Activated CD4-positive, CD25-positive, alpha-beta regulatory T cell treated with anti-CD3 and anti-CD28 coated beads, Interleukin-2, amount 50 U/mL, for 24 hours (primary cell): ENCODE results near the gene COG1.

Experiments
- ATAC-seq, 2 donors: fragments of 150-1000 bp; cut with Tn5 transposase; one replicate each; pipeline ENCODE4 v1.10.0; 2021; ENCODE audit warnings: mild to moderate bottlenecking in 1 of 2, moderate library complexity in 1 of 2

COG1 gene

DNA sequence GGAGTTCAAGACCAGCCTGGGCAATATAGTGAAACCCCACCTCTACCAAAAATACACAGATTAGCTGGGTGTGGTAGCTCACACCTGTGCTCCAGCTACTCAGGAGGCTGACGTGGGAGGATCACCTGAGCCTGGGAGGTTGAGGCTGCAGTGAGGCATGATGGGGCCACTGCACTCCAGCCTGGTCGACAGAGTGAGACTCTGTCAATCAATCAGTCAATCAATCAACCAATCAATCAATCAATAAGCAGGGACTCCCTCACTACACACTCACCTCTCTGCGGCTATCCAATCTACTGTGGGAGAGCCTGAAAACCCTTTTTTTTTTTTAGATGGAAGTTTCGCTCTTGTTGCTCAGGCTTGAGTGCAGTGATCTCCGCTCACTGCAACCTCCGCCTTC, 37.2 kb downstream of the COG1 start:
- no peak for ATAC-seq

DNA sequence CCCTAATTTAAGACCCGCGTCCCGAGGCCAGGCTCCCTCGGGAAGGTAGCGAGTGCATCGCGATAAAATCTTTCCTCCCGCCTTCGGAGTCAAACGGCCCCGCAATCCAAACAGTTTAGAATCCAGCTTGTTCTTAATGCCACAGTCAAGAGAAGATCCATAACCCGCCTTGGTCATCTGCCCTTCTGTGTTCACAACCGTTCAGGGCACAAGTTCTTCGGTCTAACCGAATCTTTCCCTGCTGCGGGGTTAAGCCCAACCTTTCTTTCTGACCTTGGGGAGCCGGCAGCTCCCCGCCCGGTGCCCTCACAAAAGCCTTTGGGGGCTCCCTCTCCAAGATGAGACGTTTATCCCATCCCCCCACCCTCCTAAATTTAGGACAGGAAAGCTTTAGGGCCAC, 38.5 kb downstream of the COG1 start:
- no peak for ATAC-seq

DNA sequence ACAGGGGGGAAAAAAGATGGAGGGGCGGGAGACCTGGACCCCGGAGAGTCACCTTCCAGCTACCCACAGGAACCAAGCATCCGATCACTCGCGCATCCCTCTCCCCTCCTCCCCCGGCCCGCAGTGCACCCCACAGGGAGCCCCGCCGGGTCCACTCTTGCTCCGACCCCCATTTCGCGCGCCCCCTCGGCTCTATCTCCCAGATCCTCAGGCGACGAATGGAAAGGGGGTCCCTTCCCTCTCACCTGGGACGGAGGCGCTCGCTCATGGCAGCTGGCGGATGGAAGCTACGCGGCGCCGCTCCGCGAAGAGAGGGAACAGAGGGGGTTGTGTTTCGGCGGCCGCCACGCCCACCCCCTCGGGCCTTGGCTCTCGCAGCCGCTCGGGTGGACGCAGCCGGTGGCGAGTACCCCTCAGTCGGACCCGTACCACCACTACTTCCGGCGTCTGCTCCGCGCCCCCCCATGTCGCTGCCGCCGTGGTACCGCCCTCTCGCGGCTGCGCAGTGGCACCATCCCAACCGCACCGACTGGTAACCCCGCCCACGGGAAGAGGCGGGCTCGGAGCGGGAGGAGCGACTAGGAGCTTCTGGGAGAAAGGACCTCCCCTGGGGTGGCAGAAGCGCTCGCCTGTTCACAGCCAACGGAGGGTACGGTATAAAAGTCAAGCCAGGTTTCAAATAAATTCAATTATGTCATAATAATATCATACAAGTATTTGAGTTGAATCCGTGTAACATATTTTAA, 39.2 kb downstream of the COG1 start:
- peak; percentile 84 to 87 for ATAC-seq

DNA sequence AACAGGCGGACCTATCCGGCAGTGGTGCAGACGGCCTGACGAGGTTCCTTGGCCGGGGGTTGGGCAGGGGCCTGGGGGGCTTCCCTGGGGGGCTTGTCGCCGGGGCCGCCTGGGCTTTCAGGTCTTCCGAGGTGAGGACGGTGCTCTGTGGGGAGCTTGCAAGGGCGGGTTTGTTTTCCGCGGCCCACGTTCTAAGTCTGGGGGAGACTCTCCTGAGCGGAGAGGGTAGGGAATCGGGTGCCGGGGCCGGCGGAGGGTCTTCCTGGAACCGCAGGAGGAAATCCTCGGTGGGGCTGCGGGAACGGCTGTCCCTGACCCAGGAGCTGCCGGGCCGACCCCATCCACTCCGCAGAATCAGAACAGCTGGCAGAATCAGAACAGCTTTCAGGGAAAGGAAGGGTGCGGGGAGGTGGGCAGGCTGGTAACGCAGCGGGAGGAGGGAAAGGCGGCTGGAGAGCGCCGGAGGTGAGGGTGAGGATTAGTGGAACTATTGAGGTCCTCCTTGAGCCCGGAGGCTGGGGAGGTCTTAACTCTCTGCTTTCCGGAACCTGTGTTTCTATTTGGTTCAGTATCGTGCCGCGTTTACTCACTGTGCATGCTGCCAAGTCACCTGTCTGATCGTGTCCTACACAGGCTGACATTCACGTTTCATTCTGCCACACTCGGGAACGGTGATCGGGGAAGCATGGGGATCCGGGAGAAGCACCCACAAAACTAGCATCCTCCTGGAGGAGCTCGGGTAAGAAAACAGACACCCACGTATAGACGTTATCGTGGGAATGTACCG, 39.9 kb downstream of the COG1 start:
- peak; percentile 36 to 38 for ATAC-seq

DNA sequence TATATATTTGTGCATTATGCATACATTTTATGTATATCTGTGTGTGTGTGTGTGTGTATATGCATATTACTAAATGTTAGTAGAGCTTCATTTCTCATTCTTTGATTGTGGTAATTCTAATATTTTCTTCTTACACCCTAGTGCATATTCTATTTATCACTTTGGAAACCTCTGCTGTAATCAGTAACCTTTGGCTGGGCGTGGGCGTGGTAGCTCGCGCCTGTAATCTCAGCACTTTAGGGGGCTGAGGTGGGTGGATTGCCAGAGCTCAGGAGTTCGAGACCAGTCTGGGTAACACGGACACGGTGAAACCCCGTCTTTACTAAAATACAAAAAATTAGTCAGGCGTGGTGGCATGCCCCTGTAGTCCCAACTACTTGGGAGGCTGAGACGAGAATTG, 41.9 kb downstream of the COG1 start:
- ATAC-seq: no peak

DNA sequence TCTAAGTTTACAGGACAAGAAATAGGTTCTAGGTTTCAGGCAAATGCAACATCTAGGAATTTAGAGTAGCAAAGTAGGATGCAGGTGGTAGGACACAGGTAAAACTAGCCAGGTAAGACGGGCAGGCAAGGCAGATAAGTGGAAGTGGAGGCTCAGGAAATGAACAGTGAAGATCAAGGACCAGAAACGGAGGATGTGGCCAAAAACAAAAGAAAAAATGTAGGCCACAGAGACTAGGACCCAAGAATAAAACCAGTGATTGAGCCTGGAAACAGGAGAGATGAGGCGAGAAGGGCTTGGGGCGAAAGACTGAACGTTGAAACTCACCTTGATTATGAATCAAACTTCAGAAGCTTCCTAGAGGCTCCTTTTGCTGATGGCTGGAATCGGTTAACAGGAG, 44.9 kb downstream of the COG1 start:
- ATAC-seq: no peak

DNA sequence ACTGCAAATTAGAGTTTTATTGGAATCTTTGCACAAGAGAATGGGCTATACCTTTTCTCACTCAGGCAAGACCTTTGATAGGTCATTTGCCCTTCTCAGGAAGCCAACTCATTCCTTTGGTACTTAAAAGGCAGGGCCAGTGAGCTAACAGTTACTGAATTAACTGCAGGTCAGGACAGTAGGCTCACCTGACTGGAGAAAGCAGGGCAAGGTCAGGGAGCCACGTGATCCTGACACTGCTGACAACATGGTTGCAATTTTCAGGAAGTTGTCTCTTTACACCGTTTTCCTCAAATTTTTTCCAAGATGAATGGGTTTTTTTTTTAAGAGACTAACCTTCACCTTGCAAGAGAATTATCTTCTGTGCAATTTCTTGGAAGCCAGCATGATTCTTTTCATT, 47.7 kb downstream of the COG1 start:
- no peak for ATAC-seq

DNA sequence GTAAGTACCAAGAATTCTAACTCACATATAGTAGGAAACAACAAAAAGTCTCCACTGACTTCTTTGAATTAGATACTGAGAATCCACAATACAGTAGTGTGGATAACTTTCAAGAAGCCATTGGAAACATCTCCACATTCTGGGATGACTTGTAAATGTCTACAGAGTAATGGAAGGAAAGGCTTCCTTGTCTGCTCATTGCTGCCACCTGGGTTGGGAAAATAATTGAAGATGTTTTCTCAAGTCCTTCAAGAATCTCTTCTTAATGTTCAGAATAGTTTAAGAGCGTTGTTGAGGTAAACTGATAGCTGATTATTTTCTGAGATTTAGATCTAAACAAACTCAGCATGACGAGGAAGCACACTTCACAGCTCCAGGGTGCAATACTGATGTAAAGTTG, 54.9 kb downstream of the COG1 start:
- ATAC-seq: no peak

DNA sequence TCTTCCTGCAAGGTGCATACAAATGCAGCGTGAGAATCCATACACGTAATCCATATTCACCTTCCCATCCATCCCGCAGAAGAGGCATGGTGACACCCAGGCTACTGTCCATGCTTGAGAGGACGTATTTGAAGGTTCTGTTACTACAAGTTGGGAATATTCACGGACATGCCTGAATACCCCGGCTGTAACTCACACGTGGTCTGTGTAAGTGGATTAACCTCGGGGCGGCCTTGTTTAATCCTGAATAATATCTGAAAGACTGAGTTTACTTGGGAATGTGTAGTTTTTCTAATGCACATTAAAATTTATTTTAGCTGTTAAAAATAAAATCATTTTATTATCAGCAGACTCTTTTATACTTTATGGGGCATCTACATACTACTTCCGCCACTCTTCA, 55.7 kb downstream of the COG1 start:
- ATAC-seq: no peak

DNA sequence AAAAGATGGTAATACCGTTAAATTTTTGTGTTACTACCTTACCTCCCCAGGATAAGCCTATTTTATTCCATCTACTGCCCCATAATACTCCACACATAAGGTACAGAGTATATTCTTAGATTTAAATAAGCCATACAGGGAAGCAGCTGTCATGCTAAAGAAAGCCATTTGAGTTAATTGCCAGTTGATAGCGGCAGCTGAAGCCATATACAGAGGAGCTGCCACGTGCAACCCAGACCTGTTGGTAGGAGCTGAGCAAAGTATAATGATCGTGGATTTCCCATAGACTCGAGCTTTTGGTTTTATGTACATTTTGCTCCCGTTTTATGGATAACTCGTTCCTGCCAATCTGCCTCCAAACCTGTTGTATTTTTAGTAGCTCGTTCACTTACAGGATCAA, 56.8 kb downstream of the COG1 start:
- ATAC-seq: no peak

DNA sequence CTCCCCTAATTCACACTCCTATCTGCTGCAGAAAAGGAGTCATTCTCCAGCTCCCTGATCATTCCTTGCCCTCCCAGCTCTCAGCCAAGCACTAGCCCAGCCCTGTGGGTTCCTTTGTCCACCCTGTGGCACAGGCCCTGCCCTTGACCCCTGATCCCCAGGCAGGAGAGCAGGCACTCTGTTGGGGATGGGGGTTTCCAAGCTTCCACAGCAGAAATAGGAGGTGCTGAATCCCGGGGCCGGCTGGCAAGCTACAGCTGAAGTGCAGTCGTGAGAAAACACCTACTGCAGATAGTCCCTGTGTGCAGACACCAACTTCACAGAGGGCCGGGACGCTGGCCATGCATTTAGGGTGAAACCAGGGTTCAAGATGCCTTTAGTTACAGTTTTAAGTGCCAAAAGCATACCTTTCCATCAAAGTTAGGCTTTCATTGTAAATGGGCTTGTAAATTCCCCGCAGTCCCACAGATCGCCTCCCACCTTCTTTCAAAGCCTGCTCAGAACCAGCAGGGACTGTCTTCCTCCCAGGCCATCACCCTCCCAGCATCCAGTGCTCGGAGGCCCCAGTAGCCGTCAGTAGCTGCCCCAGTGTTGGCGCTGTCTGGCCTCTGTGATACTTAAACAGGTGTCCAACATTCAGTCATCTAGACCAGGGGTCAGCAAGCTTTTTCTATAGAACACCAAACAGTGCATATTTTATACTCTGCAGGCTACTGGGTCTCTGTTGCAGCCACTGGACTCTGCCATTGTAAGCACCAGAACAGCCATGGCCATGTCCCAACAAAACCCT, 58.2 kb downstream of the COG1 start:
- ATAC-seq: no peak

DNA sequence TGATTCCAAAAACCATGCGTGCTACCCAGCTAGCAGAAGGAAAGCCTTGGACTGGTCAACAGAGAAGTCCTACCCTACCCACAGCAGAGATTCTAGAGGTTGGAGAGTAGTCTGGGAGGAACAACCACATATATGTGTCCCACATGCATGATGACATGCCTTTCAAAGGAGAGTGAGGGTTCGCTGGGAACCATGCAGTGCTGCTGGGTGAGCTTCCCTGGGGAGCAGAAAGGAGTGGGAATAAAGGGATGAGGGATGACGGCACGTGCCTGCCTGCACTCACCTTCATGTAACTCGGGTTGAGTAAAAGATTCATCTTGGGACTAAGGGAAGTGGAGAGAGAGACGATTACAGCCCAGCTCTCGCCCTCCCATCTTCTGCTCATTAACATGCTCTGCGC, 59.0 kb downstream of the COG1 start:
- no peak for ATAC-seq

DNA sequence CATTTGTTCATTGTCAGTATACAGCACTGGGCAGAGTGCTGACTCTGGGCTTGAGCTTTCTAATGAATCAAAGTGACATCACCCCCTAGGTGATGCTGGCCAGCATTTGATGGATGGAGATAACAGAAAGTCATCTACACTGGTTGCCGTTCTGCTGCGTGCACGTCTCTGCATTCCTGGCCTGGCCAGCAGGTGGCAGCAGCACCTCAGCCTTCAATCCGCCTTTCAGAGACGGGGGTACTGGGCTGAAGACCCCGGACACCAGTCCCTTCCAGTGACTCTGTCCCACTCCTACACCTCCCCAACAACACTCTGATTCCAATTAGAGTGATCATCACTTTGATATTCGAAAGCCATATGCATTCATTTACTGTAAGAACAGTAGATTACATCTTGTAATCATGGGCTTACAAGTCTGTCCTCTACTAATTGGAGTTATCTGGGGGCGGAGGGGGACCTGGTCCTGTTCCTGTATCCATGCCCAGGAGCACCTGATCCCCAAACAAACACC, 62.9 kb downstream of the COG1 start:
- ATAC-seq: peak; percentile 82 to 91

DNA sequence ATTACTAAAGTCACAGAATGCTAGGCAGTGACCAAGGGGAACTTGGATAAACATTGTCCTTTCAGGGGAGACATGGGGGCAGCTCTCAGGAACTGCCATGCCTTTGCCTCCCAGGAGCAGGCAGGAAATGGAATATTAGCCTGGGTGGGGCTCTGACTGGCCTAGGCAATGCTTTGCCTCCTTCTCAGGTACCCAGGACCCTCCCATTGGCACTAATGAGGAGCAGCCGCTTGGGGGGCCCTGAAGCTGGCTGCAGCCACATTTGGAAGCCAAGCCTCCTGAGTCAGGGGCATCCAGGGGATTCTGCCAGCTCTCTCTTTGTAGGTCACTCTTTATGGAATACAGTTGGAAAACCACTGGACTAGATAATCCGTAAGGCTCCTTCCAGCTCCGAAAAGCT, 63.4 kb downstream of the COG1 start:
- no peak for ATAC-seq

DNA sequence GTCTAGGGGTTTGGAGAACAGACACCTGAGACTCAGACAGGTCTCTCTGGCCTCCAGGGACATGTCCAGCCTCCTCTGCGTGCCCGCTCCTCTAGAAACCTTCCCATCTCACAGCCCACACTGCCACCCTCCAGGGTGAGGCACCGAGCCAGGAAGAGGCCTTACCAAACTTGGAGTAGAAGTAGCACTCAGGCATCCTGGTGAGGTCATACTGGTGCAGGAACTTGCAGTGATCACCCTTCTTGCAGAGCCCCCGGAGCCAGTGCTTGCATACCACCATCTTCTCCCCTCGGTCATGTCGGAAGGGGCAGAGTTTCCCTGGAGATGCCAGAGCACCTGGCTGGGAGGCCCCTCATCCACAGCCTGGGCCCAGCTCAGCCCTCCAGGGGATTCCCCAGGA, 64.7 kb downstream of the COG1 start:
- ATAC-seq: no peak
